ENCODE measurements around the gene MYO5A.
"Not testable (repeated sequence)": the region's sequence is repeated elsewhere in the genome, so short reads cannot be mapped to it uniquely, and the experiment has no call there.

Gene MYO5A

DNA sequence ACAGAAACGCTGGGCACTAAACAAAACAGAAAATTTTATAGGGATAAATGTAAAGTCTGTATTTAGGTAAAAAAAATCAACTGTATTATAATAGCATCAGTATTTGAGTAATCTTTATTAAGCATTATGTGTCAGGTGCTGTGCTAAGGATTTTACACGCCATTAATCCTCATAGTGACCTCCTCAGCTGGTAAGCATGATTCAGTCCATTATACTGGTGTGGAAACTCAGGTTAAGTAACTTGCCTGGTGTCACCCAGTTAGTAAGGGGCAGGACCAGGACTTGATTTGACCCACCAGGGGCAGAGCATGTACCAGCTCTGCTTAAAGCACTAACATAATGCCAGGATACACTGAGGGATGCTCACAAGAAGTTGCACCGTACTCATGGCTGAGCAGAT, 237.9 kb downstream of the MYO5A start:
- no peak for TF ChIP-seq CTCF (conservative IDR thresholded peaks at IDR 0.05)
- no peak overlapping the region for H3K27ac ChIP-seq

DNA sequence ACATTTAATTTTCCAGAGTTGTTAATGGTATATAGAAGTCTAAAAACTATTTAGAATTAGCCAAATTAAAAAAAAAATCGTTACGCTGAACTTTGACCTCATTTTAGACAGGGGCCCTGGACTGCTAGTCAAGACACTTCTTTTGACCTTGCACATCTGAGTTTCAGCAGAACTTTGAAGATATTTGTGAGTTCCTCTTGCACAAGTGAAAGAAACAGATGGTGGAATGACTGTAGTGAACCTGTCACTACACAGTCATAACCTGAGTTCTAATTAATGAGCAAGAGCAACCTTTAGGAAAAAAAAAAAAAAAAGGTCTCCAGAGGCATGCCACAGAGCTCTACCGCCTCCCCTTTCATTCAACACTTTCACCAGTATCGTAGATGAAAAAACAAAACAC, 238.4 kb downstream of the MYO5A start:
- H3K27ac ChIP-seq = no peak overlapping the region
- TF ChIP-seq CTCF (conservative IDR thresholded peaks at IDR 0.05) = no peak

- no peak for TF ChIP-seq CTCF (conservative IDR thresholded peaks at IDR 0.05)
- H3K27ac ChIP-seq = peak overlapping the region; percentile 56
These were observed 239.0 kb downstream of the MYO5A start for GRCh38 chr15:52289629-52290081.

- peak overlapping the region; percentile 56 for H3K27ac ChIP-seq
- no peak for TF ChIP-seq CTCF (conservative IDR thresholded peaks at IDR 0.05)
These were observed 239.7 kb downstream of the MYO5A start for GRCh38 chr15:52288986-52289385.

DNA sequence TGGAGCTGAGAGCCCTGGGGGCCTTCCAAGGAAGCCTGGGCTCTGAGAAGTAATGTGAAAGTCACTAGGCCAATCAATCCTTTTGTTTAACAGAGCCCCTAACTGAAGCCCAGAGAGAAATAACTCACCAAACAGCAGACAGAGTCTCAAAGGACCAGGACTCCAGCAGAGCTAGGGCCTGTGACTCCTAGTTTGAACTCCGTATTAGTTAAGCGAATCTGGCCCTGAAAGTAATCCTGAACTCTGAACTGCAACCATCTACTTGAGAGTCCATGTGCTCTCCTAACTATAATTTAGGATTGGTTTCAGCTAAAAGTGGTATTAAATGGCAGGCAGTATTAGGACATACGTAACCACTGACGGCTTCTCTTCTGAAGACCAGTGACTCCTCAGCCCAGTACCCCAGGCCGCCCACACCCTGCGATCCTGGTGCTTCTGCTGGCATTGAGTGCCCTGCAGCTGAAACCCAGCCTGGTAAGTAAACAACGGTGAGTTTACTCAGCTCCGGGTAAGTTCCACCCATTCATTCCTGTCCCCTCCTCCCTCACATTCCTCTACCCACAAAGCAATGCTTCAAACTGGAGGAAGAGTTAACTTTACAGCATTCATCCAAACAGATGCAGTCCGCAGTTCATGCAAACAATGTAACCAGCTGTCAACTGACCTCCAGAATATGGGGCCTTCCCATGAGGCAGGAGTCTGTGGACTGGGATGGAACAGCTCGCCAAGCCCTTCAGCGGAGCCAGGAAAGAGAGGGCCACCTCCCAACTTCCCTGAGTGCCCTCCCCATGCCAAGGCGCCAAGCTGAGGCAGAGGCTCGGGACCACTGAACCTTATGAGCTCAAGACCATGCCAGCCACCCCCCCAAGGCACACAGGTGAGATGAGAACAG, 240.4 kb downstream of the MYO5A start:
- TF ChIP-seq CTCF (conservative IDR thresholded peaks at IDR 0.05) = no peak
- peak overlapping the region; percentile 56 for H3K27ac ChIP-seq

DNA sequence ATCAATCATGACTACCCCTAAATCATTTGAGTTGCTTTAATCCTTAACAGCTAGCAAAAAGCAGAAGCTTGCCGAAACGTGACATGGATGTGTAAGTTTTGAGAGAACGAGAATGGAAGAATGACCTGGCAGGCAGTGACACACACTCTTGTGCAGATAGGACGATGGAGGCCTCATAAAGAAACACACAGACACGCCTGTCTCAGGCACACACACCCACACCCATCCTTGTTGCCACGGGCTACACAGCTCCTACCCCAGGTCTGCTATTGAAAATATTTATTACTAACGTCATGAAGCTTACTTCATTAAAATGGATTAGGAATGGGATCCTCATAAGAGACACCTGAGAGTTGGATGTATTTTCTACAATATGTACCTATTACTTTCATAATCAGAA, 241.6 kb downstream of the MYO5A start:
- H3K27ac ChIP-seq = no peak overlapping the region
- no peak for TF ChIP-seq CTCF (conservative IDR thresholded peaks at IDR 0.05)

DNA sequence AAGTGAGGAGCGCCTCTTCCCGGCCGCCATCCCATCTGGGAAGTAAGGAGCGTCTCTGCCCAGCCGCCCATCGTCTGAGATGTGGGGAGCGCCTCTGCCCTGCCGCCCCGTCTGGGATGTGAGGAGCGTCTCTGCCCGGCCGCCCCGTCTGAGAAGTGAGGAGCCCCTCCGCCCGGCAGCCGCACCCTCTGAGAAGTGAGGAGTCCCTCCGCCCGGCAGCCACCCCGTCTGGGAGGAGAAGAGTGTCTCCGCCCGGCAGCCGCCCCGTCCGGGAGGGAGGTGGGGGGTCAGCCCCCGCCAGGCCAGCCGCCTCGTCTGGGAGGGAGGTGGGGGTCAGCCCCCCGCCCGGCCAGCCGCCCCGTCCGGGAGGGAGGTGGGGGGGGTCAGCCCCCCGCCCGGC, 242.7 kb downstream of the MYO5A start:
- not testable (repeated sequence) for H3K27ac ChIP-seq

DNA sequence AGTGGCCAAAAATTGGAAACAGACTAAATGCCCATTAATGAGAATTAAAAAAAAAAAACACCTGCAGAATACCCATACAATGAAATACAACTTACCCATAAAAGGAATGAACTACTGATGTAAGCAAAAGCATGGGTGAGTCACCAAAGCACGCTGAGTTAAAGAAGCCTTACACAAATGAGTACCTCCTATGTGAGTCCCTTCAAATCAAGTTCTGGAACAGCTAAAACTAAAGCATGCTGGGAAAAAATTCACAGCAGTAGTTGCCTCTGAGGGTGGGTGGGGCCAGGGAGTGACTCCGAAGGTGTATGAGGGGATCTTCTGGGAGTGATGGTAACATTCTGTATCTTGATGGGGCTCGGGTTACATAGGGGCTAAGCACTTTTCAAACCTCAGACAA, 244.5 kb downstream of the MYO5A start:
- H3K27ac ChIP-seq = no peak overlapping the region
- TF ChIP-seq CTCF (conservative IDR thresholded peaks at IDR 0.05) = no peak
